Measurements from ENCODE around the gene MYEOV. TPM values are rescaled to one million over a fixed set of nuclear protein-coding genes. Genes with fewer than 3 reads are reported as not detected.
A peak's percentile ranks its signal among the peaks of the same experiment; 100 is the strongest.

Gene MYEOV
- total and polyA plus RNA-seq, 9 of the 15 experiments (the other 6 are each of a cell fraction or from before 2014, with no cell fraction given): 10.2 to 133 (median 32.2) TPM

DNA sequence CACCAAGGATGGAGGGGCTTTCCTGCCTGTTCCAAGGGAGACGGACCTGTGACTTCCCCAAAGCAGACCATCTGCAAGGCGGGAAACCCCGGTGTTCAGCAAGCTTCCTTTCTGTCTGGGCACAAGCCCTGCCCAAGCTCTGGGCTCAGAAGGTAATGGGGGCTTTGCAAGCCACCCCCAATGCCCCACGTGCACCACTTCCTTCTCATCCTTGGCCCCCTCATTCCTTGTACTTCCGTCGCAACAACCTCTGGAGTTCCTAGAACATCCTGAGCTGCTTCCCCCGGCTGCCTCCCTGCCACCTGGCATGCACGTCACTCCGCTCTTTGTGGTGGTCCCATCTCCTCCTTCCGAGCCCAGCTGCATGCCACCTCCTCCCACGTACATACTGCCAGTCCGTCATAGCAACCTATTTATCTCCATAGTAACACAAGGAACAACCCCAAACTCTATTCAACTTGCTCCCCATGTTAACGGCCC is 3.9 kb downstream of the MYEOV start (continued):
- TF ChIP-seq, protein P1, sequence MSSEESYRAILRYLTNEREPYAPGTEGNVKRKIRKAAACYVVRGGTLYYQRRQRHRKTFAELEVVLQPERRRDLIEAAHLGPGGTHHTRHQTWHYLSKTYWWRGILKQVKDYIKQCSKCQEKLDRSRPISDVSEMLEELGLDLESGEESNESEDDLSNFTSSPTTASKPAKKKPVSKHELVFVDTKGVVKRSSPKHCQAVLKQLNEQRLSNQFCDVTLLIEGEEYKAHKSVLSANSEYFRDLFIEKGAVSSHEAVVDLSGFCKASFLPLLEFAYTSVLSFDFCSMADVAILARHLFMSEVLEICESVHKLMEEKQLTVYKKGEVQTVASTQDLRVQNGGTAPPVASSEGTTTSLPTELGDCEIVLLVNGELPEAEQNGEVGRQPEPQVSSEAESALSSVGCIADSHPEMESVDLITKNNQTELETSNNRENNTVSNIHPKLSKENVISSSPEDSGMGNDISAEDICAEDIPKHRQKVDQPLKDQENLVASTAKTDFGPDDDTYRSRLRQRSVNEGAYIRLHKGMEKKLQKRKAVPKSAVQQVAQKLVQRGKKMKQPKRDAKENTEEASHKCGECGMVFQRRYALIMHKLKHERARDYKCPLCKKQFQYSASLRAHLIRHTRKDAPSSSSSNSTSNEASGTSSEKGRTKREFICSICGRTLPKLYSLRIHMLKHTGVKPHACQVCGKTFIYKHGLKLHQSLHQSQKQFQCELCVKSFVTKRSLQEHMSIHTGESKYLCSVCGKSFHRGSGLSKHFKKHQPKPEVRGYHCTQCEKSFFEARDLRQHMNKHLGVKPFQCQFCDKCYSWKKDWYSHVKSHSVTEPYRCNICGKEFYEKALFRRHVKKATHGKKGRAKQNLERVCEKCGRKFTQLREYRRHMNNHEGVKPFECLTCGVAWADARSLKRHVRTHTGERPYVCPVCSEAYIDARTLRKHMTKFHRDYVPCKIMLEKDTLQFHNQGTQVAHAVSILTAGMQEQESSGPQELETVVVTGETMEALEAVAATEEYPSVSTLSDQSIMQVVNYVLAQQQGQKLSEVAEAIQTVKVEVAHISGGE (CRISPR knock-in tag; IDR thresholded peaks at IDR 0.05): no peak; a peak in 1 of 6 replicates
- no peak for TF ChIP-seq ZNF717 (CRISPR knock-in tag; IDR thresholded peaks at IDR 0.05)
- TF ChIP-seq ZNF785 (CRISPR knock-in tag; IDR thresholded peaks at IDR 0.05): no peak
- TF ChIP-seq, protein P2, sequence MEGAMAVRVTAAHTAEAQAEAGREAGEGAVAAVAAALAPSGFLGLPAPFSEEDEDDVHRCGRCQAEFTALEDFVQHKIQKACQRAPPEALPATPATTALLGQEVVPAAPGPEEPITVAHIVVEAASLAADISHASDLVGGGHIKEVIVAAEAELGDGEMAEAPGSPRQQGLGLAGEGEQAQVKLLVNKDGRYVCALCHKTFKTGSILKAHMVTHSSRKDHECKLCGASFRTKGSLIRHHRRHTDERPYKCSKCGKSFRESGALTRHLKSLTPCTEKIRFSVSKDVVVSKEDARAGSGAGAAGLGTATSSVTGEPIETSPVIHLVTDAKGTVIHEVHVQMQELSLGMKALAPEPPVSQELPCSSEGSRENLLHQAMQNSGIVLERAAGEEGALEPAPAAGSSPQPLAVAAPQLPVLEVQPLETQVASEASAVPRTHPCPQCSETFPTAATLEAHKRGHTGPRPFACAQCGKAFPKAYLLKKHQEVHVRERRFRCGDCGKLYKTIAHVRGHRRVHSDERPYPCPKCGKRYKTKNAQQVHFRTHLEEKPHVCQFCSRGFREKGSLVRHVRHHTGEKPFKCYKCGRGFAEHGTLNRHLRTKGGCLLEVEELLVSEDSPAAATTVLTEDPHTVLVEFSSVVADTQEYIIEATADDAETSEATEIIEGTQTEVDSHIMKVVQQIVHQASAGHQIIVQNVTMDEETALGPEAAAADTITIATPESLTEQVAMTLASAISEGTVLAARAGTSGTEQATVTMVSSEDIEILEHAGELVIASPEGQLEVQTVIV (CRISPR knock-in tag; IDR thresholded peaks at IDR 0.05; ENCODE audit: borderline replicate concordance): no peak
- no peak for TF ChIP-seq JUN (IDR thresholded peaks at IDR 0.05; ENCODE audit: borderline replicate concordance, low read depth, low read length)
- TF ChIP-seq JUN (CRISPR knock-in tag; IDR thresholded peaks at IDR 0.05; ENCODE audit: borderline replicate concordance): no peak
- no peak for TF ChIP-seq MYNN (IDR thresholded peaks at IDR 0.05)
- no peak for TF ChIP-seq MYNN (CRISPR knock-in tag; IDR thresholded peaks at IDR 0.05)
- TF ChIP-seq L3MBTL2 (IDR thresholded peaks at IDR 0.05): no peak
- TF ChIP-seq JUNB (CRISPR knock-in tag; conservative IDR thresholded peaks at IDR 0.05): no peak
- no peak for TF ChIP-seq RCOR1 (IDR thresholded peaks at IDR 0.05; ENCODE audit: borderline replicate concordance in 1 of 2, low read depth in 2 of 2, low read length in 2 of 2)
- TF ChIP-seq CCNT2 (IDR thresholded peaks at IDR 0.05; ENCODE audit: borderline replicate concordance, extremely low read depth, insufficient read length, low read depth, low read length): no peak
- TF ChIP-seq ZNF3 (CRISPR knock-in tag; IDR thresholded peaks at IDR 0.05): no peak
- TF ChIP-seq SP1 (CRISPR knock-in tag; IDR thresholded peaks at IDR 0.05): no peak; the same call in 1 of the 2 replicates
- no peak for TF ChIP-seq PHF21A (IDR thresholded peaks at IDR 0.05; ENCODE audit: borderline replicate concordance, low read depth)
- TF ChIP-seq, protein P3, sequence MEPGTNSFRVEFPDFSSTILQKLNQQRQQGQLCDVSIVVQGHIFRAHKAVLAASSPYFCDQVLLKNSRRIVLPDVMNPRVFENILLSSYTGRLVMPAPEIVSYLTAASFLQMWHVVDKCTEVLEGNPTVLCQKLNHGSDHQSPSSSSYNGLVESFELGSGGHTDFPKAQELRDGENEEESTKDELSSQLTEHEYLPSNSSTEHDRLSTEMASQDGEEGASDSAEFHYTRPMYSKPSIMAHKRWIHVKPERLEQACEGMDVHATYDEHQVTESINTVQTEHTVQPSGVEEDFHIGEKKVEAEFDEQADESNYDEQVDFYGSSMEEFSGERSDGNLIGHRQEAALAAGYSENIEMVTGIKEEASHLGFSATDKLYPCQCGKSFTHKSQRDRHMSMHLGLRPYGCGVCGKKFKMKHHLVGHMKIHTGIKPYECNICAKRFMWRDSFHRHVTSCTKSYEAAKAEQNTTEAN (CRISPR knock-in tag; IDR thresholded peaks at IDR 0.05): peak; percentile 76; the same call in 1 of the 2 replicates
- TF ChIP-seq, protein P4, sequence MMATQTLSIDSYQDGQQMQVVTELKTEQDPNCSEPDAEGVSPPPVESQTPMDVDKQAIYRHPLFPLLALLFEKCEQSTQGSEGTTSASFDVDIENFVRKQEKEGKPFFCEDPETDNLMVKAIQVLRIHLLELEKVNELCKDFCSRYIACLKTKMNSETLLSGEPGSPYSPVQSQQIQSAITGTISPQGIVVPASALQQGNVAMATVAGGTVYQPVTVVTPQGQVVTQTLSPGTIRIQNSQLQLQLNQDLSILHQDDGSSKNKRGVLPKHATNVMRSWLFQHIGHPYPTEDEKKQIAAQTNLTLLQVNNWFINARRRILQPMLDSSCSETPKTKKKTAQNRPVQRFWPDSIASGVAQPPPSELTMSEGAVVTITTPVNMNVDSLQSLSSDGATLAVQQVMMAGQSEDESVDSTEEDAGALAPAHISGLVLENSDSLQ (IDR thresholded peaks at IDR 0.05): no peak
- no peak for TF ChIP-seq NR2C2 (CRISPR knock-in tag; IDR thresholded peaks at IDR 0.05)
- peak; percentile 28; the same call in 1 of the 2 replicates for TF ChIP-seq NR2C2 (tag; IDR thresholded peaks at IDR 0.05)
- TF ChIP-seq MTA3 (IDR thresholded peaks at IDR 0.05; ENCODE audit: borderline replicate concordance): no peak
- no peak for TF ChIP-seq NBN (IDR thresholded peaks at IDR 0.05; ENCODE audit: low read depth)
- TF ChIP-seq MXI1 (IDR thresholded peaks at IDR 0.05; ENCODE audit: low read depth, low read length): no peak

Data from K562 (cell line).